Panc1 (cell line): ENCODE measurements around the gene KIRREL3. TPM values are rescaled to one million over a fixed set of nuclear protein-coding genes. Genes with fewer than 3 reads are reported as not detected.

Experiments
- ATAC-seq: fragments of 200-7000 bp; cut with Tn5 transposase; 2 replicates; pipeline ENCODE4 v1.9.1; 2020; ENCODE audit warnings: mild to moderate bottlenecking, moderate library complexity
- BruUV-seq: library from RNA; stranded (reverse); fragments of 400-500 nt; replicated peaks from 2 replicates; lab custom pipeline; 2021; lab: Mats Ljungman, UMichigan
- CTCF ChIA-PET: fragments of 300-600 bp; sonication (Branson Sonifier 250); formaldehyde crosslinking; loops from one replicate; lab custom pipeline; 2022; ENCODE audit warnings: antibody characterized with exemption; lab: Charles Lee
- POLR2A ChIA-PET: fragments of 300-600 bp; sonication (Branson Sonifier 250); formaldehyde crosslinking; loops from one replicate; lab custom pipeline; 2022; ENCODE audit warnings: antibody characterized with exemption; lab: Charles Lee
- DNase-seq: peaks from one replicate; pipeline ENCODE4 v3.0.0-alpha.2; 2010; ENCODE audit warnings: low read depth, low spot score
- H3K27ac ChIP-seq: 2 replicates; pipeline ENCODE4 v1.5.1; 2011; ENCODE audit warnings: mild to moderate bottlenecking, low read length, inconsistent platforms
- H3K27me3 ChIP-seq: fragments of 200-500 bp; sonication (Bioruptor generic); 2 replicates; pipeline ENCODE4 v1.6.0; 2014; ENCODE audit warnings: low read length, inconsistent platforms; ENCODE audit not compliant: control insufficient read depth, insufficient read depth
- H3K36me3 ChIP-seq: fragments of 200-500 bp; sonication (Bioruptor generic); 2 replicates; pipeline ENCODE4 v1.5.1; 2014; ENCODE audit warnings: inconsistent platforms, mild to moderate bottlenecking, low read length, moderate library complexity; ENCODE audit not compliant: control insufficient read depth, insufficient read depth
- H3K4me1 ChIP-seq: 2 replicates; pipeline ENCODE4 v1.5.1; 2011; ENCODE audit warnings: inconsistent platforms, mild to moderate bottlenecking, low read length, moderate library complexity; ENCODE audit not compliant: control insufficient read depth, insufficient read depth
- H3K4me3 ChIP-seq, 2 experiments: 2 replicates each; pipeline ENCODE4 v1.5.1; 2011 to 2012; ENCODE audit warnings: low read depth in 2 of 2, low read length in 2 of 2, mild to moderate bottlenecking in 2 of 2, inconsistent platforms in 1 of 2, moderate library complexity in 1 of 2
- H3K9me3 ChIP-seq: fragments of 200-500 bp; sonication (Bioruptor generic); 2 replicates; pipeline ENCODE4 v1.5.1; 2014; ENCODE audit warnings: low read depth, mild to moderate bottlenecking, inconsistent platforms, low read length, moderate library complexity; ENCODE audit not compliant: control insufficient read depth, insufficient read depth
- CTCF ChIP-seq: fragments of 450-650 bp; IDR thresholded peaks from 2 replicates; pipeline ENCODE4 v1.5.1; 2017; ENCODE audit warnings: mild to moderate bottlenecking
- POLR2AphosphoS5 ChIP-seq: IDR thresholded peaks from 2 replicates; pipeline ENCODE4 v1.6.1; 2012; ENCODE audit warnings: mild to moderate bottlenecking, low read depth, low read length, moderate library complexity
- REST ChIP-seq, 2 experiments: IDR thresholded peaks; 2 replicates each; pipeline ENCODE4 v1.6.1; 2011 to 2012; ENCODE audit warnings: low read depth in 2 of 2, control low read depth in 1 of 2, low read length in 1 of 2, mild to moderate bottlenecking in 1 of 2, moderate library complexity in 1 of 2; ENCODE audit not compliant: insufficient read depth in 1 of 2
- SIN3A ChIP-seq: IDR thresholded peaks from 2 replicates; pipeline ENCODE4 v1.6.1; 2012; ENCODE audit warnings: low read depth, mild to moderate bottlenecking, low read length, moderate library complexity, borderline replicate concordance; ENCODE audit not compliant: insufficient read depth
- TCF7L2 ChIP-seq: IDR thresholded peaks from 2 replicates; pipeline ENCODE4 v1.6.1; 2011; ENCODE audit warnings: mild to moderate bottlenecking, low read depth, low read length, inconsistent platforms
- in situ Hi-C: cut with HindIII; loops from 2 replicates; pipeline ENCODE4 v1.10.0; 2016; ENCODE audit warnings: low sequenced_read_pairs, low pct_unique_long_range_greater_than_20kb
- intact Hi-C: fragments of 100-400 bp; cut with micrococcal nuclease; formaldehyde crosslinking; loops from one replicate; pipeline ENCODE4 v1.10.0; 2022; ENCODE audit not compliant: unreplicated experiment
- total RNA-seq: library from RNA; stranded (reverse); gene quantifications from one replicate; pipeline ENCODE4 v1.2.1, GENCODE V29; 2021; ENCODE audit not compliant: unreplicated experiment

Gene KIRREL3
- total RNA-seq, 1 experiment from 2014 or later: 0.36 TPM

DNA sequence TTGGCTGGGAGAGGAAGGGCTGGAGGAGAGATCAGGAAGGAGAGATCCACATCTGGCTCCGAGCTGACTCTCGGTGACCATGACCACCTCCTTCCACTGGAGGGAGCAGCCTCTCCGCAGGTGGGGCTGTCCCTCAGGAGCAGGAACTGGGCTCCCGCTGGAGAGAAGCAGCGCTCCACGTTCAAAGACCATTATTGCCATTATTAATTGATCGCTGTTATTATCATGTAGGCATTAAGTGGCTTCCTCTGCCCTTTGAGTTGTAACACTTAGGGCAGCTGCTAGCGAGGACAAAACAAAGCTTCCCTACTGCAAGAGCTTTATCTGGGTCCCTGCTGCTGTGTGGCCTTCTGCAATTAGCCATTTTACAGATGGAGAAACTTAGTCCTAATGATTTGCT is 393.2 kb downstream of the KIRREL3 start:
- DNase-seq (peak; percentile 30), ATAC-seq (peak; percentile 97)
- H3K4me3 ChIP-seq: no peak overlapping the region
- POLR2A ChIA-PET: no interaction called here
- no peaks in the 10 kb centered on the region for H3K9me3 ChIP-seq
- H3K27me3 ChIP-seq: peaks cover 4% of the 10 kb centered on the region; the same call in 1 of the 2 replicates
- no peaks in the 10 kb centered on the region for H3K4me1 ChIP-seq
- no peaks in the 10 kb centered on the region for H3K36me3 ChIP-seq
- H3K27ac ChIP-seq: no peak overlapping the region
- intact Hi-C loops (loop anchor here (2.0 kb wide), 1 partner anchor 383 kb away; no protein-coding TSS in a partner anchor), in situ Hi-C loops (no loop called here)
- CTCF ChIA-PET: interaction anchor here (1.1 to 1.4 kb wide), 2 partner anchors 127 to 381 kb away, joined by 3 to 4 read pairs; no protein-coding TSS in a partner anchor
- no peak for TF ChIP-seq TCF7L2
- no peak for TF ChIP-seq SIN3A
- TF ChIP-seq POLR2AphosphoS5: no peak
- no peak for TF ChIP-seq REST (IDR thresholded peaks at IDR 0.05; ENCODE audit: insufficient read depth in 1 of 2, low read depth in 2 of 2, low read length in 1 of 2)
- peak; percentile 91 for TF ChIP-seq CTCF
- no TSS peak for BruUV-seq

DNA sequence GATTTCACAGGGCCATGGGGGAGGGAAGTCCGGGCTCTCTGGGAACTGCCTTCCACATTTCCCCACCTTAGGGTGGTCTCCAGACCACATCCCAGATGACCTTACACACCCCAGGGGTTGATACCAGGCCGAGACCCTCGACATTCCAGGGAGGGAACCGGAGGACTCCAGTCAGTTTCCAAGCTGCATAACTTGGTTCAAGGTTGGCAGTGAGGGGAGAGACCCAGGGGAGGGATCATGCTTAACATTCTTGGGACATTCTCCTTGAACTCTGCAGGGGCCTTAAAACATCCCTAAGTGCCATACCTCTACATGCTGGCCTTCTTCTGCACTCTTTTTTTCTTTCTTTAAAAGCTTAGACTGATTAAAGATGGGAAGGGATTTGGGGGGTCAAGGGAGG is 394.1 kb downstream of the KIRREL3 start:
- Histone ChIP-seq H3K4me3 (no peak overlapping the region), H3K27ac (no peak overlapping the region), H3K4me1 (no peaks in the 10 kb centered on the region), H3K36me3 (no peaks in the 10 kb centered on the region), H3K9me3 (no peaks in the 10 kb centered on the region), H3K27me3 (peaks cover 2% of the 10 kb centered on the region; the same call in 1 of the 2 replicates)
- ChIA-PET CTCF (no interaction called here), POLR2A (no interaction called here)
- intact Hi-C loops (loop anchor here (2.0 kb wide), 1 partner anchor 384 kb away; no protein-coding TSS in a partner anchor), in situ Hi-C loops (no loop called here)
- no peak for TF ChIP-seq TCF7L2
- no peak for TF ChIP-seq POLR2AphosphoS5
- TF ChIP-seq REST (IDR thresholded peaks at IDR 0.05; ENCODE audit: insufficient read depth in 1 of 2, low read depth in 2 of 2, low read length in 1 of 2): no peak
- TF ChIP-seq CTCF: no peak
- TF ChIP-seq SIN3A: no peak
- ATAC-seq (no peak), DNase-seq (no peak)
- no TSS peak for BruUV-seq
